ENCODE measurements around the gene UBR3. TPM values are rescaled to one million over a fixed set of nuclear protein-coding genes. Genes with fewer than 3 reads are reported as not detected.

Gene UBR3
- total RNA-seq, 2 donors from 2014 or later = 30.1 to 38.4 TPM

- DNase-seq = no peak
- no peaks in the 10 kb centered on the region for H3K4me1 ChIP-seq
- no peak overlapping the region for H3K9ac ChIP-seq (ENCODE audit: low read depth in 2 of 2, low read length in 2 of 2)
- no peaks in the 10 kb centered on the region for H3K27me3 ChIP-seq
- no peak overlapping the region for H3K27ac ChIP-seq
- no peaks in the 10 kb centered on the region for H3K9me3 ChIP-seq
- H3K4me3 ChIP-seq = no peak overlapping the region
- no peaks in the 10 kb centered on the region for H3K36me3 ChIP-seq
- TF ChIP-seq, protein P1, sequence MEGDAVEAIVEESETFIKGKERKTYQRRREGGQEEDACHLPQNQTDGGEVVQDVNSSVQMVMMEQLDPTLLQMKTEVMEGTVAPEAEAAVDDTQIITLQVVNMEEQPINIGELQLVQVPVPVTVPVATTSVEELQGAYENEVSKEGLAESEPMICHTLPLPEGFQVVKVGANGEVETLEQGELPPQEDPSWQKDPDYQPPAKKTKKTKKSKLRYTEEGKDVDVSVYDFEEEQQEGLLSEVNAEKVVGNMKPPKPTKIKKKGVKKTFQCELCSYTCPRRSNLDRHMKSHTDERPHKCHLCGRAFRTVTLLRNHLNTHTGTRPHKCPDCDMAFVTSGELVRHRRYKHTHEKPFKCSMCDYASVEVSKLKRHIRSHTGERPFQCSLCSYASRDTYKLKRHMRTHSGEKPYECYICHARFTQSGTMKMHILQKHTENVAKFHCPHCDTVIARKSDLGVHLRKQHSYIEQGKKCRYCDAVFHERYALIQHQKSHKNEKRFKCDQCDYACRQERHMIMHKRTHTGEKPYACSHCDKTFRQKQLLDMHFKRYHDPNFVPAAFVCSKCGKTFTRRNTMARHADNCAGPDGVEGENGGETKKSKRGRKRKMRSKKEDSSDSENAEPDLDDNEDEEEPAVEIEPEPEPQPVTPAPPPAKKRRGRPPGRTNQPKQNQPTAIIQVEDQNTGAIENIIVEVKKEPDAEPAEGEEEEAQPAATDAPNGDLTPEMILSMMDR (IDR thresholded peaks at IDR 0.05) = no peak
- intact Hi-C loops (cut with DNase I) = no loop called here
Measured at GRCh38 chr2:170026361-170026760, 199.1 kb downstream of the UBR3 start.

GRCh38 chr2:170029551-170029950, 202.3 kb downstream of the UBR3 start:
- Histone ChIP-seq H3K9me3 (no peaks in the 10 kb centered on the region), H3K4me3 (no peak overlapping the region), H3K4me1 (no peaks in the 10 kb centered on the region), H3K9ac (ENCODE audit: low read depth in 2 of 2, low read length in 2 of 2) (no peak overlapping the region), H3K27ac (no peak overlapping the region), H3K27me3 (no peaks in the 10 kb centered on the region), H3K36me3 (no peaks in the 10 kb centered on the region)
- TF ChIP-seq, protein P1 (IDR thresholded peaks at IDR 0.05) = no peak
- intact Hi-C loops (cut with DNase I) = no loop called here
- DNase-seq = no peak

GRCh38 chr2:170030040-170030439, 202.8 kb downstream of the UBR3 start:
- no peaks in the 10 kb centered on the region for H3K27me3 ChIP-seq
- no peaks in the 10 kb centered on the region for H3K9me3 ChIP-seq
- H3K4me1 ChIP-seq = no peaks in the 10 kb centered on the region
- H3K4me3 ChIP-seq = no peak overlapping the region
- TF ChIP-seq, protein P1 (IDR thresholded peaks at IDR 0.05) = no peak
- H3K9ac ChIP-seq (ENCODE audit: low read depth in 2 of 2, low read length in 2 of 2) = no peak overlapping the region
- DNase-seq = no peak
- H3K27ac ChIP-seq = no peak overlapping the region
- H3K36me3 ChIP-seq = no peaks in the 10 kb centered on the region
- intact Hi-C loops (cut with DNase I) = no loop called here

GRCh38 chr2:170031288-170031687, 204.0 kb downstream of the UBR3 start:
- Histone ChIP-seq H3K27me3 (no peaks in the 10 kb centered on the region), H3K4me3 (no peak overlapping the region), H3K4me1 (no peaks in the 10 kb centered on the region), H3K9ac (ENCODE audit: low read depth in 2 of 2, low read length in 2 of 2) (no peak overlapping the region), H3K9me3 (no peaks in the 10 kb centered on the region), H3K27ac (no peak overlapping the region), H3K36me3 (no peaks in the 10 kb centered on the region)
- DNase-seq = no peak
- intact Hi-C loops (cut with DNase I) = no loop called here
- TF ChIP-seq, protein P1 (IDR thresholded peaks at IDR 0.05) = no peak

GRCh38 chr2:170034596-170034995, 207.3 kb downstream of the UBR3 start:
- Histone ChIP-seq H3K27ac (no peak overlapping the region), H3K4me3 (no peak overlapping the region), H3K36me3 (no peaks in the 10 kb centered on the region), H3K4me1 (no peaks in the 10 kb centered on the region), H3K27me3 (no peaks in the 10 kb centered on the region), H3K9ac (ENCODE audit: low read depth in 2 of 2, low read length in 2 of 2) (no peak overlapping the region), H3K9me3 (no peaks in the 10 kb centered on the region)
- TF ChIP-seq, protein P1 (IDR thresholded peaks at IDR 0.05) = no peak
- intact Hi-C loops (cut with DNase I) = no loop called here
- DNase-seq = no peak

DNA sequence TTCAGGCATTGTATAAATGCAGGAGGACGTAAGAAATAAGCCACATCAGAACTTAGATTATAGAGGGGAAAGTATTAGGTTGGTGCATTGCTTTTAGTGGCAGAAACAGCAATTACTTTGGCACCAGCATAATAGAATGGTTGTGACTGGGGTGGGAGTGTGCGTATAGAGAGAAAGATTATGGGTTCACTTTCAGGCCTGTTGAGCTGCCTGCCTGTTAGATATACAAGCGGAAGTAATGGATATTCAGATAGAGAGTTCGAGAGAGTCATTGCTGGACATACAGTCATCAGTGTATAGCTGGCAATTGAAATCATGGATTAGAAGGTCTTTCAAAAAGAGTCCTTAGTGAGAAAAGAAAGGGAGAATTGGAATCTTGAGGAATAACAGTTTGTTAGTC, 211.5 kb downstream of the UBR3 start:
- H3K36me3 ChIP-seq = no peaks in the 10 kb centered on the region
- DNase-seq = no peak
- H3K9ac ChIP-seq (ENCODE audit: low read depth in 2 of 2, low read length in 2 of 2) = no peak overlapping the region
- no peaks in the 10 kb centered on the region for H3K27me3 ChIP-seq
- no peaks in the 10 kb centered on the region for H3K9me3 ChIP-seq
- no peaks in the 10 kb centered on the region for H3K4me1 ChIP-seq
- H3K27ac ChIP-seq = no peak overlapping the region
- no peak overlapping the region for H3K4me3 ChIP-seq
- intact Hi-C loops (cut with DNase I) = no loop called here
- TF ChIP-seq, protein P1 (IDR thresholded peaks at IDR 0.05) = no peak

All from colonic mucosa (tissue), 4 donors.